Fibroblast of villous mesenchyme (primary cell): ENCODE data around the gene IL20. TPM values are rescaled to one million over a fixed set of nuclear protein-coding genes. Genes with fewer than 3 reads are reported as not detected.

Experiments used
- DNase-seq: peaks from one replicate; pipeline ENCODE4 v3.0.0-alpha.2; 2010; ENCODE audit warnings: low read depth
- H3K4me3 ChIP-seq: 2 replicates; pipeline ENCODE4 v1.5.1; 2011; ENCODE audit warnings: low read depth, mild to moderate bottlenecking, low read length
- total RNA-seq: library from RNA; depleted of rRNA; stranded (reverse); fragments of >200 nt; gene quantifications from 2 replicates; pipeline ENCODE4 v1.2.3, GENCODE V29; 2012
- TF ChIP-seq, protein P1 (sequence below): IDR thresholded peaks from 2 replicates; pipeline ENCODE4 v1.5.1; 2012; ENCODE audit warnings: low read depth, mild to moderate bottlenecking, low read length; ENCODE audit not compliant: insufficient read depth

Gene IL20
- total RNA-seq, 1 donor, result 0.86 TPM

DNA sequence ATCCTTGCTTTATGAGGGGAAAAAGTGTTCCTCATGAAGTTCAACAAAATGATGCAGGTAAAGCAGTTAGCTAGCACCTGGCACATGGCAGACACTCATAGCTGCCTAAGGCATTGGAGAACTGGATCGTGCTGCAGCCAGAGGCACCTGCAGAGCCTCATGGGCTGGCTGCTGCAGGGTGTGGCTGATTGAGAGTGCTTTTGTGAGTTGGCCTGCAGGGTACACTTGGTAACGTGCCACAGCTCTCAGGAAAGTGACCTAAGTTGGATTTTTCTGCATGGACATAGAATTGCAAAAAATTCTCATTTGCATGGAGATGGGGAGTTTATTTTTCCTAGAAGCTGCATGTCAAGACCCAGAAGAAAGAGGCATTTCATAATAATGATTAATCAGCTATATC, 31.6 kb upstream of the IL20 start:
- DNase-seq, result no peak
- TF ChIP-seq, protein P1, sequence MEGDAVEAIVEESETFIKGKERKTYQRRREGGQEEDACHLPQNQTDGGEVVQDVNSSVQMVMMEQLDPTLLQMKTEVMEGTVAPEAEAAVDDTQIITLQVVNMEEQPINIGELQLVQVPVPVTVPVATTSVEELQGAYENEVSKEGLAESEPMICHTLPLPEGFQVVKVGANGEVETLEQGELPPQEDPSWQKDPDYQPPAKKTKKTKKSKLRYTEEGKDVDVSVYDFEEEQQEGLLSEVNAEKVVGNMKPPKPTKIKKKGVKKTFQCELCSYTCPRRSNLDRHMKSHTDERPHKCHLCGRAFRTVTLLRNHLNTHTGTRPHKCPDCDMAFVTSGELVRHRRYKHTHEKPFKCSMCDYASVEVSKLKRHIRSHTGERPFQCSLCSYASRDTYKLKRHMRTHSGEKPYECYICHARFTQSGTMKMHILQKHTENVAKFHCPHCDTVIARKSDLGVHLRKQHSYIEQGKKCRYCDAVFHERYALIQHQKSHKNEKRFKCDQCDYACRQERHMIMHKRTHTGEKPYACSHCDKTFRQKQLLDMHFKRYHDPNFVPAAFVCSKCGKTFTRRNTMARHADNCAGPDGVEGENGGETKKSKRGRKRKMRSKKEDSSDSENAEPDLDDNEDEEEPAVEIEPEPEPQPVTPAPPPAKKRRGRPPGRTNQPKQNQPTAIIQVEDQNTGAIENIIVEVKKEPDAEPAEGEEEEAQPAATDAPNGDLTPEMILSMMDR, result no peak
- no peak overlapping the region for H3K4me3 ChIP-seq

DNA sequence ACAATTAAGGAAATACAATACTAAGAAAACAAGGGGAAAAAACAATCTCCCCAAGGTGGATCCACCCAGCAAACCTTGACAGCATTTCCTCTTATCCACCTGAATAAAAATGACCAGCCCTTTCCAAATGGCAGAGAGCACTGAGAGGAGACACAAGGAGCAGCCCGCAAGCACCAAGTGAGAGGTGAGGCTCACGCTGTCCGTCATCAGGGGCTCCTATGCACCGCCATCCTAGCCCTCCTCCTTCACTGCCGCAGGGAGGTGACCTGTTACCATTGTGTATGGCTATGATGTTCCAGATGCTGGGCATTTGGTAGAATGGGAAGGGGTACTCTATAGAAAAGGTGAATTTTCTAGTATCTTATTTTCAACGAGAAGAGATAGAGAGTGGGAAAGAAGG, 31.2 kb upstream of the IL20 start:
- DNase-seq, result no peak
- TF ChIP-seq, protein P1, result no peak
- no peak overlapping the region for H3K4me3 ChIP-seq

DNA sequence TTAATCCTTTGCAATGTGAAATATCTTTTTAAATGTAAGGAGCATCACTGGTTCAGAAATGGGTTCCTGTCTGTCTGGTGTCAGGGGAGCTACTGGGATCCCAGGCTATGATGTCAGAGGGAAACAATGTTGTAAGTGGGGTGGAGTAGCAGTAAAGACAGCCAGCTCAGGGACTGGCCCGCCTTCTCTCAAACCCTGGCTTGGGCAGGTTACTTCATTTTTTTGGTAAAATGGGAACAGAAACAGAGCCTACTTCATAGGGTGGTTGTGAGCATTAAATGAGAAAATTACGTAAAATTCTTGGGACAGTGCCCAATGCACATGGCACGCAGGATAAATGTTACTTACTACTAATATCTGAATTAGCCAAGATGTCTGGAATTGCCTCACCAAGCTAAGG, 30.7 kb upstream of the IL20 start:
- no peak for DNase-seq
- TF ChIP-seq, protein P1, result no peak

DNA sequence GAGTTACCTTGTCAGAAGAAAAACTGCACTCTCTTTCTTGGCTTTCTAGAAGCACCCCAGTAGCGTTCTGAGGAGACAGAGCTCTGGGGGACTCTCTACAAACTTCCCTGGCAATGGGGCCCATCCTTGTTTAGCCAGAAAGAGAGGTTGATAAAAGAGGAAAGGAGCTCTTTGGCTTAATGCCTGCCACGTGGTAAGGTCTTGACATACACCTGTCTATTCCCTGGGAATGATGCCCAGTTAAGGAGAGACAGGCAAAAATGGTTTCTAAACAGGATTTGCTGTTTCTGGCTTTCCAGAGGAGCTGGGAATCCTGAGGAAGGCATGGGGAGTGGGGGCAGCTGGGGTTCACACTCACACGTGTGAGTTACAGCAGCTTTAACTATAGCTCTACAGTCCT, 30.2 kb upstream of the IL20 start:
- TF ChIP-seq, protein P1, result no peak
- H3K4me3 ChIP-seq, result no peak overlapping the region
- no peak for DNase-seq

More for the DNA sequence above, 30.7 kb upstream of the IL20 start:
- no peak overlapping the region for H3K4me3 ChIP-seq

DNA sequence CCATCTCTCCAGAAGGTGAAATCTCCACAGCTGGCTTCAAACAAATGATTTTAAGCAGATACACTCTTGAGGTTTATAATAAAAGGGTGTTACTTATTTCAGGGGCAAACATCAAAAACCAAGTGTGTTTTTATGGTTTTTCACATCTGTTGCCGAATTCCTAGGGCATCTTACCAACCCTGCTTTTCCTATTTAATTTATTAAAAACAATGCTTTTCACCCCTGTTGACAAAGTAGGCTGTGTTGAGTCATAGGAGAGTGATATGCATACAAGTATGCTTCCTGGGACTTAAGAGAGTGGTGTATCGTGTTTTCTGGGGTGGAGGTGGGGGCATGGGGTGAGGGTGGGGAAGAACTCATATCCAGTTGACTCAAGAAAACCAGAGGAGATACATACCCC, 29.3 kb upstream of the IL20 start:
- peak; percentile 68 for DNase-seq
- TF ChIP-seq, protein P1, result no peak
- H3K4me3 ChIP-seq, result no peak overlapping the region

DNA sequence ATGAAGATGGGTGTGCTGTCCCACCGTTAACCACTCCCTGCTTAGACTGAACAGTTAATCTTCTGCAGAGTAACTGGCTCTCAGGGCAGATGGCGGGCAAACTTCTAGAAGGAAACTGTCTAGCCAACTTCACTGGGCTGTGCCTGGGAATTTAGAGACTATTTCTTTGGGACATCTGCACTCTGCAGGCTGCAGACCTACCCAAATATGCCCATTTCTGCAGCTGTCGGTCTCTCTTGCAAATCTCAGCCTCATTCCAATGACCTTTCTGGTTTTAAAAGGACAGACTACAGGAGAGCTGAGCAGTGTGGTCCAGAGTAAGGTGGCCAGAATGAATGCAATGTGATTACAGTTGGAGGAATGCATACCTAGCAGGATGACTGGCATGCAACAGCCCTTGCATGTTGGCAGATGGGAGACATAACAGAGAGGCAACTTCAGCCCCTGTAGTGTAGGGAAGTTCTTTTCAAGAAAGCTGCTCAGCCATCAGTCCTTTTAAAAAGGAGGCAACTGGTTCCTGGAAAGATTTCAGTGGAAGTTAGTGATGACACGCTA, 26.3 kb upstream of the IL20 start:
- DNase-seq, result no peak
- no peak overlapping the region for H3K4me3 ChIP-seq
- TF ChIP-seq, protein P1, result no peak

DNA sequence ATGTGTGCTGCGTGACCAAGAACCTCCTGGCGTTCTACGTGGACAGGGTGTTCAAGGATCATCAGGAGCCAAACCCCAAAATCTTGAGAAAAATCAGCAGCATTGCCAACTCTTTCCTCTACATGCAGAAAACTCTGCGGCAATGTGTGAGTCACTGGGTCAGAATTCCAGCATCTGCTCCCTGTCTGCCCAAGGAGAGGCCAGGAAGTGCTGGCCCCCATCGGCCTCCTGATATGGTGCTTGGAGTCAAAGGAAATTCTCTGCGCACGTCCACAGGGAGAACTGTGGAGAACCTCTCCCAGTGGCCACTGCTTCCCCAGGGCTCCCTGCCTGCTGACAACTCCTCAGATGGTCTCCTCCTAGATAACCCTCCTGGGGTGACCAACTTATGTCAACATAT, 25.6 kb upstream of the IL20 start:
- DNase-seq, result peak; percentile 82
- H3K4me3 ChIP-seq, result no peak overlapping the region
- TF ChIP-seq, protein P1, result no peak
